GM12874 (cell line): ENCODE results near the gene DOCK4.

ENCODE experiments used
- CTCF ChIP-seq: IDR thresholded peaks from 2 replicates; pipeline ENCODE4 v1.5.1; 2011; ENCODE audit warnings: low read depth, mild to moderate bottlenecking, control low read depth, low read length, moderate library complexity; ENCODE audit not compliant: insufficient read depth

Gene DOCK4

GRCh38 chr7:112226701-112227276 is 20.6 kb upstream of the DOCK4 start:
- TF ChIP-seq CTCF: no peak

DNA sequence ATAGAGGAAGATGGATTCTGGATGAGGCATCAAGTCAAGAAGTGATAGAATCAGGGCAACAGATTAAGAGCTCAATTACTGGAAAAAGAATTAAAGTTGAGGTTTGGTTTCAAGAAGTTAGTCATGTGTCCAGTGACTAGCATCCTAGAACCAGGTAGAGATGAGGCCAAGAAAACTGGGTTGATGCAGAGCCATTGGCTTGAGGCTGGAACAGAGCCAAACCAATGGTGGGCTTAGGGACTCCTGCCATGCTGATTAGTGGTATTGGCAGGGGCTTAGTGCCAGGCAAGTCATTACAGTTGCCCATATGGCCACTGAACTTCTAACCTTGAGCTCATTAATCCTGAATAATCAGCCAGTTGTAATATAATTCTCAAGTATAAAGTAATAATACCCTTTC is 18.8 kb upstream of the DOCK4 start:
- no peak for TF ChIP-seq CTCF

- TF ChIP-seq CTCF: no peak
These were observed 18.0 kb upstream of the DOCK4 start for GRCh38 chr7:112224186-112224585.

DNA sequence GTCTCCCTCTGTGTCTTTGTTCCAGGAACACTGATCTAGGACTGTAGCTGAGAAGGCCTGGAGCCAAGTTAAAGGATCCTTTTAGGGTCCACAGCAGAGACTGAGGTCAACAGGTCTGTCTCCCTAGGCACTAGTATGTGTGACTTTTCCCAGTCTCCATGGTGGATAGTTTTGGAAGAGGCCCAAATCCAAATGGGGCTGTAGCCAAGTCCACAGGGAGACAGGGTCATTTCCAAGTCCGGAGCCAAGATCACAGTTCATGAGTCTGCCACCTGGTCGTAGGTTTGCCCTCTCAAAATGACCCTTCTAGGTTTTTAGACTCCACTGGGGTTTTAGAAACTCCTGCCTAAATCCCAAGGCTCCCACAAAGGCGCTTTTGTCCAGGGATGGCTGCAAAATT is 17.1 kb upstream of the DOCK4 start:
- TF ChIP-seq CTCF: no peak

DNA sequence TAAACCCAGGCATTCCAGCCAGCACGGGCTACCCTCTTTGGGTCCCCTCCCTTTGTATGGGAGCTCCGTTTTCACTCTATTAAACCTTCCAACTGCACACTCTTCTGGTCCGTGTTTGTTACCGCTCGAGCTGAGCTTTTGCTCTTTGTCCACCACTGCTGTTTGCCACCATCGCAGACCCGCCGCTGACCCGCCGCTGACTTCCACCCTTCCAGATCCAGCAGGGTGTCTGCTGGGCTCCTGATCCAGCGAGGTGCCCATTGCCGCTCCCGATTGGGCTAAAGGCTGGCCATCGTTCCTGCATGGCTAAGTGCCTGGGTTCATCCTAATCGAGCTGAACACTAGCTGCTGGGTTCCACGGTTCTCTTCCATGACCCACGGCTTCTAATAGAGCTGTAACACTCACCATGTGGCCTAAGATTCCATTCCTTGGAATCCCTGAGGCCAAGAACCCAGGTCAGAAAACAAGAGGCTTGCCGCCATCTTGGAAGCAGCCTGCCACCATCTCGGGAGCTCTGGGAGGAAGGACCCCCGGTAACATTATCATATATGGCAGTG is 14.8 kb upstream of the DOCK4 start:
- TF ChIP-seq CTCF: no peak

DNA sequence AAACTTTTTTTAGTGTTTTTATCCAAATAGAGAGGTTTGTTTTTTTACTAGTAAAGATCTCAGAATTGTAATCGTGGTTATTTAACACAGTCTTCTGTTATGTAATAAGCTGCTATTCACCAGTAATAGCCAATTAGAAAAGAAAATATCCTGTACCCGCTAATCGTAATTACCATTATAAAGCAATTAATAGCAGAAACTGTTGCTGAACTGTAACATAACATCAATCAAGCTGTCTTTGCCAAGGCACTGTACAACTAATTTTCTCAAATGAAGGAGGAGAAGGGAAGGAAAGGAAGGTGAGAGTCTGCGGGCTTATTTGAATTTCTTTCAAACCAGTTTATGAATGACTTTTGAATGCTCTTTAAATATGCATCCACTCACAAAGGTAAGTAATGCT is 9.6 kb upstream of the DOCK4 start:
- TF ChIP-seq CTCF: no peak

DNA sequence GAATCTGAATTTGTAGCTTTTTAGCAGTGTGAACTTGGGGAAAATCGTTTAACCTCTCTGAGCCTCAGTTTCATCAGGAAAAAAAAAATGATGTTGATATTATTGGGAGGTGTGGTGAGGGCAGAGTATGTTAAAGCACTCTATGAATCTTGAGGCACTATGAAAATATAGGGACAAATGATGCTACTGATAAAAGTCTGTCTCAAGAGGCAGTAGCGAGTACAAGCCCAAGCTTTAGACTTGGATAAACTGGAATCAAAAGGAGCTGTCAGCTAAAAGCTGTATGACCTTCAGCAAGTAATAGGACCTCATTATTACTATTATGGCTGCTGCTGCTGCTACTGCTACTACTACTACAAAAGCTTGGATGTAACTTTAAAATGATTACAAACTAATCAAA is 8.7 kb upstream of the DOCK4 start:
- TF ChIP-seq CTCF: no peak
